ENCODE results near the gene ACTR8.

ACTR8 gene

GRCh38 chr3:53834429-53835095 lies 47.4 kb downstream of the ACTR8 start:
- DNase-seq (ENCODE audit: low read depth in 2 of 2) = no peak

- DNase-seq (ENCODE audit: low read depth in 2 of 2) = no peak
These were observed 48.3 kb downstream of the ACTR8 start for GRCh38 chr3:53833700-53834099.

- no peak for DNase-seq (ENCODE audit: low read depth in 2 of 2)
These were observed 48.8 kb downstream of the ACTR8 start for GRCh38 chr3:53833053-53833645.

- DNase-seq (ENCODE audit: low read depth in 2 of 2) = no peak
These were observed 51.0 kb downstream of the ACTR8 start for GRCh38 chr3:53830944-53831343.

GRCh38 chr3:53829605-53830004 lies 52.3 kb downstream of the ACTR8 start:
- DNase-seq (ENCODE audit: low read depth in 2 of 2) = no peak

GRCh38 chr3:53828581-53828980 lies 53.4 kb downstream of the ACTR8 start:
- DNase-seq (ENCODE audit: low read depth in 2 of 2) = no peak

- no peak for DNase-seq (ENCODE audit: low read depth in 2 of 2)
These were observed 55.9 kb downstream of the ACTR8 start for GRCh38 chr3:53826048-53826447.

GRCh38 chr3:53824795-53825194 lies 57.2 kb downstream of the ACTR8 start:
- no peak for DNase-seq (ENCODE audit: low read depth in 2 of 2)

GRCh38 chr3:53823956-53824657 lies 57.8 kb downstream of the ACTR8 start:
- no peak for DNase-seq (ENCODE audit: low read depth in 2 of 2)

- no peak for DNase-seq (ENCODE audit: low read depth in 2 of 2)
These were observed 58.7 kb downstream of the ACTR8 start for GRCh38 chr3:53823026-53823955.

- no peak for DNase-seq (ENCODE audit: low read depth in 2 of 2)
These were observed 59.6 kb downstream of the ACTR8 start for GRCh38 chr3:53822331-53822741.

GRCh38 chr3:53821631-53822121 lies 60.3 kb downstream of the ACTR8 start:
- DNase-seq (ENCODE audit: low read depth in 2 of 2) = no peak

GRCh38 chr3:53820756-53821580 lies 61.0 kb downstream of the ACTR8 start:
- no peak for DNase-seq (ENCODE audit: low read depth in 2 of 2)

GRCh38 chr3:53820084-53820483 lies 61.9 kb downstream of the ACTR8 start:
- no peak for DNase-seq (ENCODE audit: low read depth in 2 of 2)

GRCh38 chr3:53819163-53819868 lies 62.6 kb downstream of the ACTR8 start:
- no peak for DNase-seq (ENCODE audit: low read depth in 2 of 2)

GRCh38 chr3:53818221-53819162 lies 63.5 kb downstream of the ACTR8 start:
- DNase-seq (ENCODE audit: low read depth in 2 of 2) = no peak

- no peak for DNase-seq (ENCODE audit: low read depth in 2 of 2)
These were observed 64.1 kb downstream of the ACTR8 start for GRCh38 chr3:53817809-53818208.

- no peak for DNase-seq (ENCODE audit: low read depth in 2 of 2)
These were observed 64.7 kb downstream of the ACTR8 start for GRCh38 chr3:53817211-53817610.

All from stimulated activated CD8-positive, alpha-beta memory T cell treated with anti-CD3 and anti-CD28 coated beads, Interleukin-15, amount 100 ng/mL, for 48 hours (primary cell).